Fibroblast of lung (primary cell): Measurements from ENCODE around the gene CCDC12.

Experiments used
- CTCF ChIP-seq, 2 donors: IDR thresholded peaks in 1 of 2; conservative IDR thresholded peaks in 1 of 2; 1 replicate in 1 of 2; 2 replicates in 1 of 2; pipeline ENCODE4 v1.5.1; 2011 to 2012; ENCODE audit warnings: low read length in 2 of 2, control low read depth in 1 of 2, inconsistent platforms in 1 of 2, low read depth in 1 of 2, mild to moderate bottlenecking in 1 of 2
- EZH2 ChIP-seq: IDR thresholded peaks from 2 replicates; pipeline ENCODE4 v1.5.1; 2012; ENCODE audit warnings: low read length, control low read depth, mild to moderate bottlenecking; ENCODE audit errors: missing control alignments

GRCh38 chr3:46993986-46994385 is 17.4 kb upstream of the CCDC12 start:
- no peak for TF ChIP-seq CTCF (conservative IDR thresholded peaks at IDR 0.05 in 1 of 2, IDR thresholded peaks at IDR 0.05 in 1 of 2; ENCODE audit: low read depth in 1 of 2, low read length in 2 of 2)
- no peak for TF ChIP-seq EZH2
